MM.1S (cell line): Measurements from ENCODE around the gene LTBR.

Experiments
- DNase-seq: peaks from one replicate; pipeline ENCODE4 v3.0.0-alpha.2; 2015
- H2AFZ ChIP-seq: fragments of 300-600 bp; sonication (generic); 2 replicates; pipeline ENCODE4 v1.6.0; 2016; ENCODE audit warnings: antibody characterized with exemption, low read length
- H3F3A ChIP-seq: fragments of 300-600 bp; sonication (generic); 2 replicates; pipeline ENCODE4 v1.6.1; 2016; ENCODE audit warnings: mild to moderate bottlenecking, antibody characterized with exemption, low read length, moderate library complexity, mixed read lengths; ENCODE audit not compliant: insufficient read depth
- H3K27ac ChIP-seq: fragments of 300-600 bp; sonication (generic); 2 replicates; pipeline ENCODE4 v1.5.1; 2016; ENCODE audit warnings: mild to moderate bottlenecking, low read length
- H3K27me3 ChIP-seq: fragments of 300-600 bp; sonication (generic); replicated peaks from 2 replicates; pipeline ENCODE4 v1.6.0; 2016; ENCODE audit warnings: low read length; ENCODE audit not compliant: insufficient read depth
- H3K36me3 ChIP-seq: fragments of 300-600 bp; sonication (generic); replicated peaks from 2 replicates; pipeline ENCODE4 v1.6.1; 2016; ENCODE audit warnings: mild to moderate bottlenecking, low read length, mixed read lengths; ENCODE audit not compliant: insufficient read depth
- H3K4me1 ChIP-seq: fragments of 300-600 bp; sonication (generic); 2 replicates; pipeline ENCODE4 v1.6.1; 2016; ENCODE audit warnings: low read length, mixed read lengths
- H3K4me2 ChIP-seq: fragments of 300-600 bp; sonication (generic); 2 replicates; pipeline ENCODE4 v1.6.0; 2016; ENCODE audit warnings: low read depth, low read length
- H3K4me3 ChIP-seq: fragments of 300-600 bp; sonication (generic); 2 replicates; pipeline ENCODE4 v1.5.1; 2016; ENCODE audit warnings: low read length, mixed read lengths
- H3K79me2 ChIP-seq: fragments of 300-600 bp; sonication (generic); 2 replicates; pipeline ENCODE4 v1.6.1; 2016; ENCODE audit warnings: mixed run types, low read length, mixed read lengths
- H3K9ac ChIP-seq: fragments of 300-600 bp; sonication (generic); 2 replicates; pipeline ENCODE4 v1.6.1; 2016; ENCODE audit warnings: low read length, mixed read lengths
- H3K9me2 ChIP-seq: fragments of 300-600 bp; sonication (generic); replicated peaks from 2 replicates; pipeline ENCODE4 v1.6.1; 2016; ENCODE audit warnings: mild to moderate bottlenecking, low read length, mixed read lengths; ENCODE audit not compliant: insufficient read depth
- H3K9me3 ChIP-seq: fragments of 300-600 bp; sonication (generic); replicated peaks from 2 replicates; pipeline ENCODE4 v1.6.1; 2016; ENCODE audit warnings: mild to moderate bottlenecking, low read length, mixed read lengths; ENCODE audit not compliant: insufficient read depth
- H4K20me1 ChIP-seq: fragments of 300-600 bp; sonication (generic); 2 replicates; pipeline ENCODE4 v1.6.1; 2016; ENCODE audit warnings: mild to moderate bottlenecking, low read length, moderate library complexity, mixed read lengths; ENCODE audit not compliant: insufficient read depth
- EZH2 ChIP-seq: fragments of 300-600 bp; sonication (generic); optimal IDR thresholded peaks from 2 replicates; pipeline ENCODE3; 2017; ENCODE audit warnings: low read depth, mild to moderate bottlenecking, antibody characterized with exemption, low read length, mixed read lengths
- EZH2phosphoT487 ChIP-seq: fragments of 300-600 bp; sonication (generic); IDR thresholded peaks from 2 replicates; pipeline ENCODE4 v1.6.1; 2018; ENCODE audit warnings: antibody characterized with exemption, low read length
- TF ChIP-seq, protein P1 (sequence below): fragments of 300-600 bp; sonication (generic); IDR thresholded peaks from 2 replicates; pipeline ENCODE4 v1.5.1; 2016; ENCODE audit warnings: antibody characterized with exemption, low read length, mixed read lengths

LTBR gene

DNA sequence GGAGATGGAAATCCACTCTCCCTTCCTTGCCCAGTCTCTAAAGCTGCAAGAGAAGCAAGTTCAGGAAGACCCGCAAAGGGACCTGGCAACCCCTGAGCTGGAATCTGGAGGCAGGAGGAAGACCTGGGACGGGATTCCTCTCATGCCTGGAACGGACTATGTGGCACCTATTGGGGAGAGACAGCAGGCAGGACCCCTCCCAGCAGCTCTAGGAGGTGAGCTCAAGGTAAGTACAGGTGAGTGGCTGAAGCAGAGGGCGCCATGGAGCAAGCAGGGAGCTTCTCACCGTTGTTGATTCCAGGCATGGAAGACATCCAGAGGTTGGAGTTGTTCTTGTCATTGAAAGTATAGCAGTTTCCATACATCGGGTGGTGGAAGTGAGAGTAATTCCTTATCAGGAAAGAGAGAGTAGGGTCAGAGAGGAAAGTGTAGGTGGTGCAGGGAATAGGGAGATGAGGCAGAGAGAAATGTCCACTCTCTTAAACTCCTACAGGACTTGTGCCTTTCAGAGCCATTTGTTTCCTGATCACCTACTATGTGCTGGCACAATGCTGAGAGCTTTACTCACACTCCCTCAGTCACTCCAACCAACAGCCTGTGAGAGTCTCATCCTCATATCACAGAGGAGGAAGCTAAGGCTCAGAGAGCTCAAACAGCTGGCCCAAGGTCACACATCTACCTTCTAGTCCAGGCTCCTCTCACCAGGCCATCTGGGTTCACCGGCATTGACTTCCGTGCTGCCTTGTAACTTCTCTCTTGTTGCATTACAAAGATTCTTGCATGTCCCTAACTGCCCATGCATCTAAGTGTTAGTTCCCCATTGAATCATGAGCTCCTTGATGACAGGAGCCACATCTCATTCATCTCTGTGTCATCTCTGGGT is 28.2 kb upstream of the LTBR start:
- Histone ChIP-seq H3K27ac (no peak overlapping the region), H3K27me3 (no peaks in the 10 kb centered on the region), H3K4me3 (no peak overlapping the region), H3K4me2 (no peak overlapping the region), H4K20me1 (no peaks in the 10 kb centered on the region), H3K79me2 (no peaks in the 10 kb centered on the region), H3K9me3 (no peaks in the 10 kb centered on the region), H3K9me2 (no peaks in the 10 kb centered on the region), H3F3A (peaks cover 10% of the 10 kb centered on the region), H3K36me3 (no peaks in the 10 kb centered on the region), H2AFZ (no peak overlapping the region), H3K4me1 (peaks cover 29% of the 10 kb centered on the region), H3K9ac (no peak overlapping the region)
- TF ChIP-seq, protein P1, sequence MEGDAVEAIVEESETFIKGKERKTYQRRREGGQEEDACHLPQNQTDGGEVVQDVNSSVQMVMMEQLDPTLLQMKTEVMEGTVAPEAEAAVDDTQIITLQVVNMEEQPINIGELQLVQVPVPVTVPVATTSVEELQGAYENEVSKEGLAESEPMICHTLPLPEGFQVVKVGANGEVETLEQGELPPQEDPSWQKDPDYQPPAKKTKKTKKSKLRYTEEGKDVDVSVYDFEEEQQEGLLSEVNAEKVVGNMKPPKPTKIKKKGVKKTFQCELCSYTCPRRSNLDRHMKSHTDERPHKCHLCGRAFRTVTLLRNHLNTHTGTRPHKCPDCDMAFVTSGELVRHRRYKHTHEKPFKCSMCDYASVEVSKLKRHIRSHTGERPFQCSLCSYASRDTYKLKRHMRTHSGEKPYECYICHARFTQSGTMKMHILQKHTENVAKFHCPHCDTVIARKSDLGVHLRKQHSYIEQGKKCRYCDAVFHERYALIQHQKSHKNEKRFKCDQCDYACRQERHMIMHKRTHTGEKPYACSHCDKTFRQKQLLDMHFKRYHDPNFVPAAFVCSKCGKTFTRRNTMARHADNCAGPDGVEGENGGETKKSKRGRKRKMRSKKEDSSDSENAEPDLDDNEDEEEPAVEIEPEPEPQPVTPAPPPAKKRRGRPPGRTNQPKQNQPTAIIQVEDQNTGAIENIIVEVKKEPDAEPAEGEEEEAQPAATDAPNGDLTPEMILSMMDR: peak; percentile 25
- no peak for TF ChIP-seq EZH2phosphoT487
- no peak for DNase-seq

DNA sequence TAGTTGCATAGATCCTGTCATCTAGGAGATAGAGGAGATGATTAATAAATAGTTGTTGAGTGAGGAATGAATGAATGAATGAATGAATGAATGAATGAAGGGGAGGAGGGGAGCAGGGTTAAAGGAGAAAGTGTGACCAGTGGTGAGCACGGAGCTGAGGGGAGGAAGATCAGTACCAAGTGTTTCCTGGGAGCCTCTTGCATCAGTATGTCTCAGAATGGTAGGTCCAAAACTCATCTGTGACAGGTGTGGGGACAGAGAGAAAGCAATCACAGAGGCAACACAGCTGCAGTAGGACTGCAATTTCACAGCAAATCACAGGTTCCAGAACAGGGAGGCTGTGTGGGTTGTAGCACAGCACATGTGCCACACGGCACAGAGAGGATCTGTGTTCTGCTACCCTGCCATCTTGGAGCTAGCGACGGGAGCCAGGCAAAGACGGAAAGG is 27.6 kb upstream of the LTBR start:
- no peaks in the 10 kb centered on the region for H3K27me3 ChIP-seq
- H3F3A ChIP-seq: peaks cover 16% of the 10 kb centered on the region
- no peak overlapping the region for H3K4me2 ChIP-seq
- no peak for DNase-seq
- H2AFZ ChIP-seq: no peak overlapping the region
- no peak overlapping the region for H3K9ac ChIP-seq
- H3K9me2 ChIP-seq: no peaks in the 10 kb centered on the region
- peaks cover 36% of the 10 kb centered on the region for H3K4me1 ChIP-seq
- no peaks in the 10 kb centered on the region for H3K9me3 ChIP-seq
- H3K36me3 ChIP-seq: no peaks in the 10 kb centered on the region
- H4K20me1 ChIP-seq: no peaks in the 10 kb centered on the region
- no peak overlapping the region for H3K27ac ChIP-seq
- TF ChIP-seq, protein P1: no peak
- no peak for TF ChIP-seq EZH2
- no peak for TF ChIP-seq EZH2phosphoT487
- H3K4me3 ChIP-seq: no peak overlapping the region
- no peaks in the 10 kb centered on the region for H3K79me2 ChIP-seq

DNA sequence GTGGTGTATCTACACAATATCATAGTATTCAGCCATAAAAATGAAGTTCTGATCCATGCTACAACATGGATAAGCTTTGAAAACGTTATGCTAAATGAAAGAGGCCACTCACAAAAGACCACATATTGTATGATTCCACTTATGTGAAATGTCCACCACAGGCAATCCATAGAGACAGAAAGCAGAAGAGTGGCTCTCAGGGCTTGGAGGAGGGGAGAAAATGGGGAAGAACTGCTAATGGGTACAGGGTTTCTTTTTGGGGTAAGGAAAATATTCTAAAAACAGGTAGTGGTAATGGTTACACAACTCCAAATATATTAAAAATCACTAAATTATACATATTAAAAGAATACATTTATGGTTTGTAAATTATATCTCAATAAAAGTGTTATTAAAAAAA is 25.1 kb upstream of the LTBR start:
- no peaks in the 10 kb centered on the region for H3K9me2 ChIP-seq
- no peaks in the 10 kb centered on the region for H3K27me3 ChIP-seq
- H3F3A ChIP-seq: peaks cover 34% of the 10 kb centered on the region
- no peak overlapping the region for H3K9ac ChIP-seq
- H4K20me1 ChIP-seq: no peaks in the 10 kb centered on the region
- DNase-seq: no peak
- peaks cover 44% of the 10 kb centered on the region for H3K4me1 ChIP-seq
- no peaks in the 10 kb centered on the region for H3K79me2 ChIP-seq
- no peaks in the 10 kb centered on the region for H3K36me3 ChIP-seq
- H3K9me3 ChIP-seq: no peaks in the 10 kb centered on the region
- H3K27ac ChIP-seq: no peak overlapping the region
- TF ChIP-seq EZH2phosphoT487 (no peak), EZH2 (no peak)
- TF ChIP-seq, protein P1: no peak
- no peak overlapping the region for H3K4me3 ChIP-seq
- no peak overlapping the region for H2AFZ ChIP-seq
- no peak overlapping the region for H3K4me2 ChIP-seq
